Cardiac muscle cell (in vitro differentiated cells and primary cell): ENCODE data around the gene GAREM1. TPM values are rescaled to one million over a fixed set of nuclear protein-coding genes. Genes with fewer than 3 reads are reported as not detected.
"Not testable (repeated sequence)": the region's sequence is repeated elsewhere in the genome, so short reads cannot be mapped to it uniquely, and the experiment has no call there.

Source experiments
- DNase-seq, 2 donors: peaks; one replicate each; pipeline versions ENCODE4 v3.0.0 to v3.0.0-alpha.2; 2010 to 2017; ENCODE audit warnings: low read depth in 1 of 2, low spot score in 1 of 2
- H3K27ac ChIP-seq: fragments of 200-600 bp; sonication (generic); 2 replicates; pipeline ENCODE4 v1.5.1; 2016
- H3K27me3 ChIP-seq: fragments of 200-600 bp; sonication (generic); 2 replicates; pipeline ENCODE4 v1.6.0; 2016; ENCODE audit warnings: control low read depth
- H3K36me3 ChIP-seq: fragments of 200-600 bp; sonication (generic); 2 replicates; pipeline ENCODE4 v1.5.1; 2016; ENCODE audit warnings: control low read depth
- H3K4me1 ChIP-seq: fragments of 200-600 bp; sonication (generic); 2 replicates; pipeline ENCODE4 v1.8.1; 2017; ENCODE audit warnings: low read depth, mild to moderate bottlenecking, mixed run types
- H3K4me3 ChIP-seq: fragments of 200-600 bp; sonication (generic); 2 replicates; pipeline ENCODE4 v1.5.1; 2016; ENCODE audit warnings: mild to moderate bottlenecking
- H3K9me3 ChIP-seq: fragments of 200-600 bp; sonication (generic); 2 replicates; pipeline ENCODE4 v1.5.1; 2017; ENCODE audit warnings: low read depth, mild to moderate bottlenecking, control low read depth
- CTCF ChIP-seq: IDR thresholded peaks from 2 replicates; pipeline ENCODE4 v1.5.1; 2012; ENCODE audit warnings: low read depth, mild to moderate bottlenecking, low read length
- polyA plus RNA-seq: library from polyadenylated mRNA; unstranded; fragments of >200 nt; fragmentation: Nextera tagmentation; extraction: Ambion mirVana; gene quantifications from 2 replicates; pipeline ENCODE4 v1.2.1, GENCODE V29; 2016
- total RNA-seq: library from RNA; depleted of rRNA; stranded (reverse); fragments of >200 nt; gene quantifications from 2 replicates; pipeline ENCODE4 v1.2.3, GENCODE V29; 2016

GAREM1 gene
- total and polyA plus RNA-seq, 2 experiments from 2014 or later: 14.2 to 17.3 TPM

- no peak overlapping the region for H3K27ac ChIP-seq
- DNase-seq: no peak
- no peaks in the 10 kb centered on the region for H3K4me1 ChIP-seq
- H3K36me3 ChIP-seq: no peaks in the 10 kb centered on the region
- H3K27me3 ChIP-seq: no peaks in the 10 kb centered on the region
- TF ChIP-seq CTCF: no peak
- no peaks in the 10 kb centered on the region for H3K9me3 ChIP-seq
- no peak overlapping the region for H3K4me3 ChIP-seq
These were observed 227.3 kb downstream of the GAREM1 start for GRCh38 chr18:32243358-32243757.

GRCh38 chr18:32242395-32242794 lies 228.3 kb downstream of the GAREM1 start:
- no peak for TF ChIP-seq CTCF
- no peaks in the 10 kb centered on the region for H3K27me3 ChIP-seq
- no peak overlapping the region for H3K27ac ChIP-seq

GRCh38 chr18:32238635-32239268 lies 231.9 kb downstream of the GAREM1 start:
- Histone ChIP-seq H3K4me1 (no peaks in the 10 kb centered on the region), H3K36me3 (no peaks in the 10 kb centered on the region), H3K27ac (no peak overlapping the region), H3K9me3 (no peaks in the 10 kb centered on the region), H3K27me3 (no peaks in the 10 kb centered on the region), H3K4me3 (no peak overlapping the region)
- DNase-seq: no peak
- no peak for TF ChIP-seq CTCF

More at GRCh38 chr18:32242395-32242794, 228.3 kb downstream of the GAREM1 start:
- H3K4me3 ChIP-seq: no peak overlapping the region
- no peaks in the 10 kb centered on the region for H3K36me3 ChIP-seq
- no peaks in the 10 kb centered on the region for H3K9me3 ChIP-seq
- no peaks in the 10 kb centered on the region for H3K4me1 ChIP-seq
- DNase-seq: no peak

GRCh38 chr18:32237049-32237448 lies 233.6 kb downstream of the GAREM1 start:
- no peak for TF ChIP-seq CTCF

GRCh38 chr18:32233348-32233747 lies 237.3 kb downstream of the GAREM1 start:
- not testable (repeated sequence) for H3K27ac ChIP-seq, DNase-seq, H3K27me3 ChIP-seq, H3K9me3 ChIP-seq, H3K4me3 ChIP-seq, H3K4me1 ChIP-seq, H3K36me3 ChIP-seq

More at GRCh38 chr18:32237049-32237448, 233.6 kb downstream of the GAREM1 start:
- Histone ChIP-seq H3K36me3 (no peaks in the 10 kb centered on the region), H3K27me3 (no peaks in the 10 kb centered on the region), H3K4me3 (no peak overlapping the region), H3K9me3 (no peaks in the 10 kb centered on the region), H3K27ac (no peak overlapping the region), H3K4me1 (no peaks in the 10 kb centered on the region)
- DNase-seq: no peak

- H3K27ac ChIP-seq: no peak overlapping the region
- no peaks in the 10 kb centered on the region for H3K27me3 ChIP-seq
- H3K4me1 ChIP-seq: no peaks in the 10 kb centered on the region
- no peaks in the 10 kb centered on the region for H3K36me3 ChIP-seq
- DNase-seq: no peak
- no peak for TF ChIP-seq CTCF
- H3K9me3 ChIP-seq: no peaks in the 10 kb centered on the region
- H3K4me3 ChIP-seq: no peak overlapping the region
These were observed 251.2 kb downstream of the GAREM1 start for GRCh38 chr18:32219431-32220018.
